GM18511 (cell line): ENCODE measurements around the gene ING4.

ENCODE experiments used
- ATAC-seq: cut with Tn5 transposase; IDR thresholded peaks from one replicate; pipeline ENCODE4 v1.9.1; 2021; ENCODE audit warnings: mild to moderate bottlenecking, moderate library complexity; ENCODE audit not compliant: unreplicated experiment

The ING4 gene

GRCh38 chr12:6688543-6688998 is 25.7 kb upstream of the ING4 start:
- ATAC-seq = peak; percentile 3

- no peak for ATAC-seq
Observed at GRCh38 chr12:6685814-6686213, 22.9 kb upstream of the ING4 start.

DNA sequence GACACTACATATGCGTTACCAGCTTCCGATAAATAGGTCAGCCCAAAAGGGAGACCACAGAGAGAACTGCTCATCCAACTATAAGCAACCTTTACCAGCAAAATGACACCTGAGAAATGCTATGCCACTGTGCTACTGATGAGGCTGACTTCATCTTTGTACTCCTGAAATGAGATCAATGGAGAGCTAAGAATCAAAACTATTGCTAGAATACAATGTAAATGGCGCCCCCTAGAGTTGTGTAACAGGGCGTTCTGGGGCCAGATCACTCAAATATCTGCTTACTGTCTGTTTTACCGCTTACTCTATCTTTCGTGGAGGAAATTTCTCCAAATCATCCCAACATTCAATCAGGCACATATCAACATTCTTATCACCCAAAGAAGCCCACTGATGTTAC is 21.7 kb upstream of the ING4 start:
- no peak for ATAC-seq

DNA sequence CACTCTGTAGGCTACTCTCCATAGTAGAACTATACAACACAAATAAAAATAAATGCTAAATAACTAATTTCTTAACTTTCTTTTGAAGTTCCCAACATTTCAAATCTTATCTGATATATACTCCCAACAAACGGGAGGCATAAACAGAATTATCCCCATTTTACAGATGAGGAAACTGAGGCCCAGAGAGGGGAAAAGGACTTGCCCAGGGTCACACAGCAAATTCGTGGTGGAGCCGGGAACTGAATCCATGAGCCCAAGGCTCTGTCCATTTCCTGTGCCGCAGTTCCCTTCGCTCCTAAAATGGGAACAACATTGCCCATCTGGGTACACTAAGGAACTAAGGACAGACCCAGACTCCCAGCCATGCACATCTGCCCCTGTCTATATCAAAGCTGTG is 14.0 kb upstream of the ING4 start:
- no peak for ATAC-seq

DNA sequence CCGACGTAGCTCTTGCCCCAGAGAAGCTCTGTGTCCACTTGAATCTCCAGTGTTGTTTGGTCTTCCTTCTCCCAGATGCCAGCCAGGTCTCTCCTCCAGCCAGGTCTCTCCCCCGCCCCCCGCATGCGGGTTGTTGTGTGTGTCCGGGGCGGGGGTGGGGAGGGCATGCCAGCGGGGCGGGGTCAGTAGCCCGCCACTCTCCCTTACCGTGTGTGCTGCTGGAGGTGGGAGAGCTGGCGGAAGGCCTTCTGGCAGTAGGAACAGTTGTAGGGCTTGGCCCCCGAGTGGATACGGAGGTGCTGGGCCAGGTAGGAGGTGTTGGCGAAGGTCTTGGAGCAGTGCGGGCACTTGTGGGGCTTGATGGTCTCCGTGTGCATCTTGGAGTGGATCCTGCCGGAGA is 9.2 kb upstream of the ING4 start:
- ATAC-seq = no peak

- no peak for ATAC-seq
Observed at GRCh38 chr12:6667559-6668210, 4.8 kb upstream of the ING4 start.

- no peak for ATAC-seq
Observed at GRCh38 chr12:6666211-6666610, 3.3 kb upstream of the ING4 start.

DNA sequence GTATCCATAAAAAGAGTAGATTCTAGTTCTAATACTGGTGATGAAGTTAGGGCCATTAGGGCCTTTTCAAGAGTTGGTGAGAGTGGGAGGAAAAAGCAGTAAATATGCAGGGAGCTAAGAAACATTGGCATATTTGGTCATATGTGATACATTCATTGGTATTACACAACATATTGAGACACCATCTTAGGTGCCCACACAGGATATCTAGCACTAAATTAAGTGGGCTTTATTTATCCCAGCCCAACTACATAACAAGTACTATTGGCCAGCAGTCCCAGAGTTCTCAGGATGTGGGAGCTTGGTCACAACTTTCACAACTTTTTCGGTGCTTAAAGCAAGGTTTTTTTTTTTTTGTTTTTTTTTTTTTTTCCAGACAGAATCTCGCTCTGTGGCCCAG is 2.0 kb upstream of the ING4 start:
- no peak for ATAC-seq

DNA sequence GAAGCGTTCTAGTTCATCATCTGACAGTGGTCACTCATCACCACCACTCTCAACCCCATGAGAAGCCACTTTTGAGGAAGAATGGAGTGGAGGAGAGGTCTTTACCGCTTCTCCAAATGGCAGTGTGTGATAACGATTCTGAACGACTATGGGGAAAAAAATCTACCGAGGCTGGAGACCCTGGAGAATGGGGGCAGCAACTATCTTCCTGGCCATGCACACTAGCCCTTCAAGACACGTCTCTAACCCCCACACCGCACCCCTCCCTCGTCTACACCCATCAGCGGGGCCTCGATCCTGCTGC is 365 bp downstream of the ING4 start:
- peak; percentile 45 for ATAC-seq

DNA sequence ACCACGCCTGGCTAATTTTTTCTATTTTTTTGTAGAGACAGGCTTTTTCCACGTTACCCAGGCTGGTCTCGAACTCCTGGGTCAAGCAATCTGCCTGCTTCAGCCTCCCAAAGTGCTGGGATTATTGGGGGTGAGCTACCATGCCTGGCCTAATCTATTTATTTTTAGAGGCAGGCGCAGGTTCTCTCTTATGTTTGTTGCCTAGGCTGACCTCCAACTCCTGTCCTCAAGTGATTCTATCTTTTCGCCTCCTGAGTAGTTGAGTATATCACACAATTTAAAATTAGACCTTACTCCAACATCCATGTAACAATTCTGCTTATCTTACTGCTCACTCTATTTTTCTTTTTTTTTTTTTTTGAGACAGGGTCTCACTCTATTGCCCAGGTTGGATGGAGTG is 8.9 kb downstream of the ING4 start:
- ATAC-seq = no peak

- no peak for ATAC-seq
Observed at GRCh38 chr12:6653342-6653741, 9.6 kb downstream of the ING4 start.

- no peak for ATAC-seq
Observed at GRCh38 chr12:6652391-6652790, 10.5 kb downstream of the ING4 start.

DNA sequence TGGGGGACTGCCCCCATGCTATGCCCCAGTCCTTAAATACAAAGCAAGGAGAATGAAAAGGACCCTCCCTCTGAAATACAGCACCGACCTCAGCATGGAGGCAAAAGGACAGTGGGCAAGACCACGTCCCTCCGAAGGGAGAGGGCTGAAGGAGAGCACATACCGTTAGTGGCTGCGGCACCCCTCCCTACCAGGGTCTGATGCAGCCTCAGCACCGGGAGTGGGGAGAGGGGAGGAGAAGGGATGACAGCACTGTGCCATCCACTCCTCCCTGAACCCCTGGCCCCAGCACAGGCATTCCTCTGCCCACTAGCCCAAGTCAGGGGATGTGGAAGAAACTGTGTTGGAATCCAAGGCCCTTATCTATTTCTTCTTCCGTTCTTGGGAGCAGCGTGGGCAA is 12.1 kb downstream of the ING4 start:
- no peak for ATAC-seq

DNA sequence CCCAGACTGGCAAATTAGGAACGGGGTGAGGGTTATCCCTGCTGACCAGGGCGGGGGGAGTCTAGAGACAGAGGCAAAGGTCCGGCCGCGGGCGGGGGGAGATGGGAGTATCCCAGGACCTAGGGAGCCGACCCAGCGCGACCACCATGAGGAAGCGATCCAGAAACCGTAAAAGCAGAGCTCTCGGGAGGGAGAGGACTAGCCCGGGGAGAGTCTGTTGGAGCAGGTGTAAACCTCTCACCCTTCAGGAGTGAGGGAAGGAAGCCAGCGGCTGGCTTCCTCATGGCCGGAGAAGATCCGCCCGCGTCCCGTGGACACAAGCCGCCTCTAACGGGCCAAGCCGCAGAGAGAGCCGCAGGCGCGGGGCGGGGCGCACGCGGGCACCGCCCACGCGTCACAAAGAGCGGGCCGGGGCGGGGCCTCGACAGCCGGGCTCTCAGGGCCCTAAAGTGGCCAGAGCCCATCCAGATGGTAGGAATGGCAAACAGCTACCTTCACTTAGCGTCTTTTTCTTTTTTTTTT is 15.8 kb downstream of the ING4 start, which contains the start of gene ACRBP:
ACRBP (minus strand) TSS at position 350 of the 522 bp plus-strand sequence; CDS start at position 284, 66 bp downstream.
- no peak for ATAC-seq

- ATAC-seq = no peak
Observed at GRCh38 chr12:6646276-6647082, 16.4 kb downstream of the ING4 start.

DNA sequence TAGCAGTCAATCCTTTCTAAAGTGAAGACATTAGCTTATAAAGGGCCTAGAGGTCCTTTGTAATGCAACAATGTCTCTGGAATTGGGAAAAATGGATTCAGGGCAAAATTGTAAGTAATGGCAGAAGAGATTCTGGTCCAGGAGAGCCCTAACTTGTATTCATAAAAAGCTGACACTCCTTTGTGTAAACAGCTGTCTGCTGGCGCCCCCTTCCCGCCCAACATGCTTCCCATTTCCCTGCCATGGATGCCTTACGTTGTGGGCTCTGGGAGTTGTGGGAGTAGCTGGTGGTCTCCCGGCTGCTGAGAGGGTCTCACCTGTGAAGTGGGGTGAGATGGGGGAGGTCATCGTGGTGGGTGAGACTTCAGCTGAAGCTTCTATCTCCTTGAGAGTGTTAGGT is 18.0 kb downstream of the ING4 start:
- ATAC-seq = no peak

- ATAC-seq = no peak
Observed at GRCh38 chr12:6644257-6644596, 18.7 kb downstream of the ING4 start.

GRCh38 chr12:6643569-6644256 is 19.2 kb downstream of the ING4 start:
- ATAC-seq = no peak

GRCh38 chr12:6641131-6641530 is 21.8 kb downstream of the ING4 start:
- no peak for ATAC-seq

DNA sequence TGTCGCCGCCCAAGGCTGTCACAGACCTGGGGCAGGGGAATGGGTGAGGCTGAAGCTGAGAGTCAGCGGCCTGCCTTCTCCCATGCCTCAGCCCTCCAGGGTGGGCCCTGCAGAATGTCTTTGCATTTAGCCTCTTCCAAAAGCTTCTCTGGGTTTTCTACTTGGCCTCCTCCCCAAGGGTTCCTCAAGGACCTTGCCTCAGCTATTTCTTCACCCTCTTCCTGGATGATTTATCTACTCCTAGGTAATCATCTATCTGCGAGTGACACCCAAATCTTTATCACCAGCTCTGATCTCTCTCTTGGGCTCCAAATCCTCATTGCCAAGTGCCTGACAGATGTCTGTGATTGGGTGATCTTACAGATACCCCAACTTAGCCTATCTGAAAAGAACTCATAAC is 22.4 kb downstream of the ING4 start:
- no peak for ATAC-seq

DNA sequence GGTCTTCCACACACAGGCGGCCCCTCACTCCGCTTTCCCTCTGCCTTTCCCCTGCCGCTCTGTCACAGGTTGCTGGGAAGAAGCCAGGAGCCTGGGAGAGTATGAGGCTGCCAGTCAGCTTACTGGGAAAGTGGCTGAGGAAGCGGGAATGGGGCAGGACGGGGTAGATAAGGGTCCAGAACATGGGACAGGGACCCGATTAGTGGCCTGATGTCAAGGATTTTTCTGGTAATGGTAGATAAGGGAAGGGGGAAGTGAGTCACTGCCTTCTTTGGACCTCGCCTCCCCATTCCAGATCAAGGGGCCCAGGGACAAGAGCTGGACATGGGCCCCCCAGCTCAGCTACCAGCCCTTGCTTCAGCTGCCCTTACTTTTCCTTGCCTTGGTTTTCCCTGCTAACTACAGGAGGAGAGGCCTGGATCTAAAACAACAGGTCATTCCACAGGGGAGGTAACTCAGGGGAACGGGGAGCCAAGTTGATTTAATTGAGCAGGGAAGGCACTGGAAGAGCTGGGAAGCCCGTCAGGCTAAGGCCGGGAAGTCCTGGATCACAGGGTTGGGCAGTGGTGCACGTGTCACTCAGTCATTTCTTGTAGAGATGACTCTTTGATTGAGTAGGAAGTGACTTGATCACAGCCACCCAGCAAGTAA is 23.6 kb downstream of the ING4 start:
- ATAC-seq = no peak
